Spleen (tissue), 7 donors: Measurements from ENCODE around the gene GPR15LG.

ENCODE experiments used
- POLR2A ChIP-seq, 3 donors: fragments of 450-650 bp; IDR thresholded peaks; one replicate each; pipeline ENCODE4 v1.5.1; 2017; ENCODE audit warnings: antibody characterized with exemption in 3 of 3, mild to moderate bottlenecking in 1 of 3
- TF ChIP-seq, protein P1 (sequence below), 11 experiments: fragments of 200-600 bp in 7 of 11; fragments of 450-650 bp in 4 of 11; sonication (generic) in 4 of 11; IDR thresholded peaks in 8 of 11; conservative IDR thresholded peaks in 3 of 11; 1 replicate in 7 of 11; 2 replicates in 4 of 11; pipeline versions ENCODE4 v1.4.0 to v1.8.0; 2016 to 2021; ENCODE audit warnings: antibody characterized with exemption in 11 of 11, inconsistent platforms in 4 of 11, mild to moderate bottlenecking in 1 of 11
- donor health status: DM: no; HTN: no; CAD: no; lungs with moderate emphysema.
- donor health status: DM: no; HTN: no; CAD: no.
- donor health status: DM: no; HTN: no; CAD: no.

- TF ChIP-seq, protein P1, sequence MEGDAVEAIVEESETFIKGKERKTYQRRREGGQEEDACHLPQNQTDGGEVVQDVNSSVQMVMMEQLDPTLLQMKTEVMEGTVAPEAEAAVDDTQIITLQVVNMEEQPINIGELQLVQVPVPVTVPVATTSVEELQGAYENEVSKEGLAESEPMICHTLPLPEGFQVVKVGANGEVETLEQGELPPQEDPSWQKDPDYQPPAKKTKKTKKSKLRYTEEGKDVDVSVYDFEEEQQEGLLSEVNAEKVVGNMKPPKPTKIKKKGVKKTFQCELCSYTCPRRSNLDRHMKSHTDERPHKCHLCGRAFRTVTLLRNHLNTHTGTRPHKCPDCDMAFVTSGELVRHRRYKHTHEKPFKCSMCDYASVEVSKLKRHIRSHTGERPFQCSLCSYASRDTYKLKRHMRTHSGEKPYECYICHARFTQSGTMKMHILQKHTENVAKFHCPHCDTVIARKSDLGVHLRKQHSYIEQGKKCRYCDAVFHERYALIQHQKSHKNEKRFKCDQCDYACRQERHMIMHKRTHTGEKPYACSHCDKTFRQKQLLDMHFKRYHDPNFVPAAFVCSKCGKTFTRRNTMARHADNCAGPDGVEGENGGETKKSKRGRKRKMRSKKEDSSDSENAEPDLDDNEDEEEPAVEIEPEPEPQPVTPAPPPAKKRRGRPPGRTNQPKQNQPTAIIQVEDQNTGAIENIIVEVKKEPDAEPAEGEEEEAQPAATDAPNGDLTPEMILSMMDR (IDR thresholded peaks at IDR 0.05 in 8 of 11, conservative IDR thresholded peaks at IDR 0.05 in 3 of 11): no peak
- no peak for TF ChIP-seq POLR2A (IDR thresholded peaks at IDR 0.05)
Measured at GRCh38 chr10:84156768-84157167, 16.8 kb upstream of the GPR15LG start.
